ENCODE measurements around the gene ARF3.

Gene ARF3

GRCh38 chr12:48961801-48962200, 4.5 kb upstream of the ARF3 start:
- DNase-seq = no peak

GRCh38 chr12:48961331-48961730, 4.0 kb upstream of the ARF3 start:
- DNase-seq = no peak

GRCh38 chr12:48960834-48961233, 3.5 kb upstream of the ARF3 start:
- no peak for DNase-seq

GRCh38 chr12:48958049-48958388, 732 bp upstream of the ARF3 start:
- peak in 1 of 2 experiments; percentile 27 for DNase-seq

GRCh38 chr12:48956279-48957140, 777 bp downstream of the ARF3 start:
- DNase-seq = peak; percentile 96 to 97

- peak; percentile 94 for DNase-seq
Observed at GRCh38 chr12:48954841-48955501, 2.3 kb downstream of the ARF3 start.

- no peak for DNase-seq
Observed at GRCh38 chr12:48954061-48954460, 3.2 kb downstream of the ARF3 start.

- DNase-seq = no peak
Observed at GRCh38 chr12:48952691-48953090, 4.6 kb downstream of the ARF3 start.

GRCh38 chr12:48947727-48948126, 9.6 kb downstream of the ARF3 start:
- DNase-seq = no peak

GRCh38 chr12:48946943-48947342, 10.3 kb downstream of the ARF3 start:
- DNase-seq = no peak

GRCh38 chr12:48946205-48946604, 11.1 kb downstream of the ARF3 start:
- DNase-seq = no peak

- no peak for DNase-seq
Observed at GRCh38 chr12:48943221-48943620, 14.1 kb downstream of the ARF3 start.

GRCh38 chr12:48940181-48940580, 17.1 kb downstream of the ARF3 start:
- peak; percentile 93 to 95 for DNase-seq

GRCh38 chr12:48938805-48939204, 18.5 kb downstream of the ARF3 start:
- no peak for DNase-seq

- DNase-seq = peak; percentile 61
Observed at GRCh38 chr12:48937170-48937569, 20.1 kb downstream of the ARF3 start.

GRCh38 chr12:48936379-48936979, 20.8 kb downstream of the ARF3 start:
- DNase-seq = peak; percentile 60 to 75

- DNase-seq = peak; percentile 38 to 54
Observed at GRCh38 chr12:48934312-48934706, 23.0 kb downstream of the ARF3 start.

- no peak for DNase-seq
Observed at GRCh38 chr12:48933664-48934311, 23.5 kb downstream of the ARF3 start.

GRCh38 chr12:48932878-48933277, 24.4 kb downstream of the ARF3 start:
- no peak for DNase-seq

- DNase-seq = no peak
Observed at GRCh38 chr12:48930475-48930874, 26.8 kb downstream of the ARF3 start.

GRCh38 chr12:48929551-48929950, 27.7 kb downstream of the ARF3 start:
- DNase-seq = no peak

- no peak for DNase-seq
Observed at GRCh38 chr12:48927261-48927660, 30.0 kb downstream of the ARF3 start.

- DNase-seq = peak; percentile 58 to 62
Observed at GRCh38 chr12:48925304-48926011, 31.8 kb downstream of the ARF3 start, which contains the start of gene FKBP11. Gene FKBP11, minus strand, starts transcription at chr12:48925492. Its CDS starts 64 bp downstream, at chr12:48925428.
